Stimulated activated naive CD8-positive, alpha-beta T cell treated with anti-CD3 and anti-CD28 coated beads, Interleukin-15, Interleukin-2, amounts not matched to agents 100 U/mL and 50 U/mL, for 24 hours (primary cell): ENCODE measurements around the gene LAMC2.
A peak's percentile ranks its signal among the peaks of the same experiment; 100 is the strongest.
"Not testable (repeated sequence)": the region's sequence is repeated elsewhere in the genome, so short reads cannot be mapped to it uniquely, and the experiment has no call there.

Experiments used
- ATAC-seq: fragments of 150-1000 bp; cut with Tn5 transposase; one replicate; pipeline ENCODE4 v1.10.0; 2021
- DNase-seq: peaks from one replicate; pipeline ENCODE4 v3.0.0; 2021

The LAMC2 gene

DNA sequence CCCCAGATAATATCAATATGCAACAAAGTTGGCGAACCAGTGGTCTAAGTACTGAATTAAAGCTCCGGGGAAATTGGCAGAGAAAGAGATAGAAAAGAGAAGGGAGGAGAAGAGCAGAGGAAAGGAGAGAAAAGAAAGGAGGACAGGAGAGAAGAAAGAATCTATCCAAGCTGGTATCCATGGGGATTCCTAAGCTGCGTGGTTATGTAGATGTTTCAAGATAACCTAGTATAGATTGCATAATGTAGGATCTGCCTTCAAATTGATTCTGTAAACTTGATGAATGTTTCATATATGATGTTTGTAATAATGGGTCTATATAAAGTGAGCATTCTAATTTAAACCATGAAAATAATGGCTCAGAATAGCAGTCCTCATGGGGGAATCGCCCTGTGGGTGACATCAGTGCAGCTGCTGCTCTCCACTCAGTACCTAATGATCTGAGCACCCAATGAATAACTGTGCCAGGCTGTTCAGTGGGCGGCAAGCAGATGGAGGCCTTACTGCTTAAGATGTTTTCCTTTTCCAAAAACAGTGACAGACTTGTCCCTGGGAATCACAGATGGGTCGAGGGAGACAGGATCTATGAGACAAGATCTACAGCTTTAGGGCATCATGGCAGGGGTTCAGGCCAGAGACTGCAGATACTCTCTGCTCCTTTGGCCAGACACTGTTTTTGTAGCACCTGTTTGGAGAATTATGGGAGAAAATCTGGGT is 78.0 kb downstream of the LAMC2 start:
- no peak for DNase-seq
- no peak for ATAC-seq

- no peak for DNase-seq
- no peak for ATAC-seq
These were observed 81.8 kb downstream of the LAMC2 start for GRCh38 chr1:183267646-183268431.

DNA sequence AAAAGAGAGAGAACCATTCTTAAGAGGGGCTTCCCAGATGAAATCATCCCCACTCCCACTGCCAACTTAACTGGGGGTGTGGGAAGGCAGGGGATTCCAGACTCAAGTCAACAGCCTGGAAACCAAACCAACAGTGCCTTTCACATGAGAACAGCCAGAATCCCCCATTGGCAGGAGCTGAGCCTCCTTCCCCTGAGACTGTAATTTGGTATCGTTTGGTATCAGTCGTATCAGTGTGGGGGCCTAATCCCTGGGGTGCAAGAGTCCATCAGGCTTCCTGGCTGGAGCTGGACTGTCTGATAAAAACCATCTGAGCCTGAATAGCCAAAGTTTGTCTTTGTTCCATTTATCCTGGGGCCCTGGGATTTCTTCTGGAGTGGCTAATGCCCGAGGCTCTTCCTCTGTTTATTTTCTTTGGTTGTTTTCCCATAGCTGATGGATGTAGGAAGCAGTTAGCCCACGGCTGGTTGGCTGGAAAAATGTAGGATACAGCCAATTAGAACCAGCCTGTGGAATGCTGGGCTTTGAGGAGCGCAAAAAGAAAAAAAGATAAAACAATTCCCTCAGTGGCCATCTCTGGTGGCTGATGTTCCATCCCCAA is 84.6 kb downstream of the LAMC2 start:
- ATAC-seq (no peak), DNase-seq (no peak)

- ATAC-seq = no peak
- DNase-seq = no peak
These were observed 86.4 kb downstream of the LAMC2 start for GRCh38 chr1:183272390-183272848.

DNA sequence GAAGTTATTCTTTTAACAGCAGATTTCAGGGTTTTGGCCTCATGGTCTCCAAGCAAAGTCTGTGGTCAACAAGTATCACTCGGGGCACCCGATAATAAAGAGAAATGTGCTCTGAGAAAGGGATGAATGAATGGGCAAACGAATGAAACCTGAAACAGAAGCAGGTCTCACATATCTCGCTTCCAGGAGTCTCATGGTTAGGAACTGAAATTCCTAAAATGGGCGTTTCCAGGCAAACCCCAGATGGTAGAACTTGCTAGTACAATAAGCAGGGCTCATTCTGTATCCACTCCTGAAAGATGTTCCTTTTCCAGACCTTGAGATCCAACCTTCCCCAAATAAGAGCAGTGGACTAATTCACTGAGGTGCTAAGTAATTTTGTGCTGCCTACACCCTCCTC is 87.2 kb downstream of the LAMC2 start:
- DNase-seq (no peak), ATAC-seq (no peak)

DNA sequence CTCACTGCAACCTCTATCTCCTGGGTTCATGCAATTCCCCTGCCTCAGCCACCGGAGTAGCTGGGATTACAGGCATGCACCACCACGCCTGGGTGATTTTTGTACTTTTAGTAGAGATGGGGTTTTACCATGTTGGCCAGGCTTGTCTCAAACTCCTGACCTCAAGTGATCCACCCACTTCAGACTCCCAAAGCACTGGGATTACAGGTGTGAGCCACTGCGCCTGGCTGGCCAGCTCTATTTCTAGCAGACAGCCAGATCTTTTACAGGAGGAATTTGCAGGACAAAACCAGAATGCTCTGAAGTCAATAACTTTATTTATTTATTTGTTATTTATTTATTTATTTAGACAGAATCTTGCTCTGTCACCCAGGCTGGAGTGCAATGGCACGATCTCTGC is 87.9 kb downstream of the LAMC2 start:
- not testable (repeated sequence) for DNase-seq, ATAC-seq

DNA sequence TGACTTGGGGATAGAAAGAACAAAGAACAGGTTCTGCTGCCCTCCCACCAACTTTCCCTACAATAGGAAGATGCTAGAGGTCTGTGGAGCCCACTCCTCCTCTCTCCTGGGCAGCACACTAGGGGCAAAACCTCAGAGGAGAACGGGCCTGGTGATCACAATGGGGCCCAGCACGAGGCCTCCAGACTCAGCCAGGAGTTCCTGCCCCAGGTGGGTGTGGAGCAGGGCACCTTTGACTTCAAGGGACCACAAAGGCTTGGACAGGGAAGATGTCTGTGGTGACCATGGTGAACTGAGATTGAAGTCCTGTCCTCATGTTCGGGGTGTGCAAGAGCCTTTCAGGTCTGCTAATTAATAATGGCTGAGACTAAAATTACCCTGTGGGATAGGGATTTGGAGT is 88.8 kb downstream of the LAMC2 start:
- DNase-seq (no peak), ATAC-seq (no peak)

DNA sequence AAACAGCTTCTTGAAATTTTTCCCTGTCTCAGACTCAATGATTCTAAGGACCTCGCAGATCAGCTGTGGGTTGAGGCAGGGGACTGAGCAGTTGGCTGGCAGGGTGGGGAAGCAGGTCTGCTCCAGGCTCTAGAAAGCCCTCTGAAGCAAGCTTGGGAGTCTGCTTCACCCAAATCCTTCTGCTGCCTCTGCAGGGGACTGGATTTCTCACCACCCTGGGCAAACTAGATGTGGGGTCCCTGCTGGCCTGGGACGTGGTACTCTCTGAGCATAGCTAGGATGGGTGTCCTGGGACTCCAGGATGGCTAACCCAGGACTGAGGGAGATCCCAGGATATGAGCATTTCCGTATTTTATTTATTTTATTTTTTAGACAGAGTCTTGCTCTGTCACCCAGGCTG is 89.3 kb downstream of the LAMC2 start:
- DNase-seq (no peak), ATAC-seq (no peak)

- ATAC-seq (no peak), DNase-seq (no peak)
These were observed 90.5 kb downstream of the LAMC2 start for GRCh38 chr1:183276386-183277080.

DNA sequence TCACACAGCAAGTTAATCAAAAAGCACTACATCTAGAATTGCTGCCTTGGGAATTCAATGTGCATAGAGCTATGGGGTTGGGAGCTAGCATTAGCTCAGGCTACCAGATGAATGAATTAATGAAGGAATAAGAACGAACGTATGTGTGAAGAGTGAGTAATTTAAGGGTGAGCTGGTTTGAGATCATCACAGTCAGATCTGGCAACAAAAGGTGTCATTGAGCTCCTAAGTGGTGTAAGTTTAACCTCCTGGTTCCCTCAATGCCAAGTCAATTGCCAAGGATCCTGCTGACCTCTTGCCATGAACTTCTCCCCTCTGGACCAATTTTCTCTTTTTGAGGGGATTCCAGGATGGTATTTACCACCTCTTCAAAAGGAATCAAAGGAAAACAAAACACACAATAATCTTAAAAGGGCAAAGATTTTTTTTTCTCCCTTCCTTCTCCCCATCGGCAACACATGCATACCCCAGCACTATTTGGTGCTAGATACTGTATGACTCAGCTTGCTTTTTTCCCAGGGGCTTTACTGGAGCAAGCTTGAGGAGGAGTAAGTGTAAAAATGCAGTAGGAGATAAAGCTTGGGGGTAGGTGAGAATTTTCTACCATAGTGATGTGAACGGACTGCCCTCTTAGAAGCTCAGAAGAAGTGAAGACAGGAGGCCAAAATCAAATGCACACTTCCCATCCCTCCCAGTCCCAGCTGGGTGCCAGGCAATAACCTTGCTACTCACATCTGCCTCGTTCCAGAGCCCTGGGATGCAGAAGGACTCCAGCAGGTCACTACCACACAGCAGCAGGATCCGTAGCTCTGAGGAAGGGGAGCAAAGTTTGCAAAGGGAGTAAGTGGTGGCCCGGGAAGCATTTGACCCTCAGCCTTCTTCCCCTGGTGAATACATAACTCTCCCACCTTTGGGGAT is 92.0 kb downstream of the LAMC2 start:
- no peak for ATAC-seq
- DNase-seq = no peak

GRCh38 chr1:183278739-183279591 is 92.9 kb downstream of the LAMC2 start:
- DNase-seq = no peak

DNA sequence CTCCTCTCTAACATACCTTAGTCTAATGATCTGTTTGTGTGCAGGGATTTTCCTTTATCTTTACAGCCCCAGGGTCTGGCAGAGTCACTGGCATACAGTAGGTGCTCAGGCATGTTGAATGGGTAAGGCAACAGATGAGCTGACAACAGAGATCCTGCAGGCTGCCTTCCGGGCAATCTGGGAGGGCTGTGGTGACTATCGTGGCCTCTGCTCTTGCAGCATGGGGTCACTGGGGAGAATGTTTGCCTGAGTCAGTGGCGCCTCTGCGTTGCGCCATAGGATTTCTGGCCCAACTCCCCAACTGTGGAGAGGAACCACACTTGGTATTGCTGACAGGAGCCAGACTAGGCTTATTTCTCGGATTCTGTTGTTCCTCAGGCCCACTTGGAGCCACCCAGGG is 93.8 kb downstream of the LAMC2 start:
- ATAC-seq (no peak), DNase-seq (no peak)

More at GRCh38 chr1:183278739-183279591, 92.9 kb downstream of the LAMC2 start:
- ATAC-seq = no peak

GRCh38 chr1:183281039-183281438 is 95.0 kb downstream of the LAMC2 start:
- ATAC-seq (no peak), DNase-seq (no peak)

DNA sequence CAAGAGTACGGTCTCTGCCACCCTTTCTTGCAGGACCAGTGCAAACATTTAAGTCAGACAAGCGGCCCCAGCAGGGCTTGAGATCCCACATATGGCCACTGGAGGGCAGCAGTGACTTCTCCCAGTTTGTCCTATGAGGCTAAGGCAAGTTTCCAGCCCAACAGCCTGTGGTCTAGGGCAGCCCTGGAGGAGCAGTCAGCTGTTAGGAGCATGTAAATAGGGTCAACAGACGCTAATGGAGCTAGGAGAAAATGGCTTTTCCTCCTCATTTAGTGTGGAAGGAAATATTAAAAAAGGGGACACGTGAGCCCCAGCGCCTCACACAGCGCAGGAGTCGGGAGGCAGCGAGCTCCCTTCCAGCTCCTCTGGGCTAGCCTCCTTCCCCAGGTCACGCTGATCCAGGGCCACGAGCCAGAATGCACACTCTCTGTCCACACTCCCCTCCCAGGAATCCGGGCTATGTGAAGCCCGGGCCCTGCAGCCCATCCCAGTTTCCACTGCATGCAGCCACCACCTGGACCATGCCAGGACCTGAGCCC is 95.6 kb downstream of the LAMC2 start:
- ATAC-seq = peak; percentile 62

DNA sequence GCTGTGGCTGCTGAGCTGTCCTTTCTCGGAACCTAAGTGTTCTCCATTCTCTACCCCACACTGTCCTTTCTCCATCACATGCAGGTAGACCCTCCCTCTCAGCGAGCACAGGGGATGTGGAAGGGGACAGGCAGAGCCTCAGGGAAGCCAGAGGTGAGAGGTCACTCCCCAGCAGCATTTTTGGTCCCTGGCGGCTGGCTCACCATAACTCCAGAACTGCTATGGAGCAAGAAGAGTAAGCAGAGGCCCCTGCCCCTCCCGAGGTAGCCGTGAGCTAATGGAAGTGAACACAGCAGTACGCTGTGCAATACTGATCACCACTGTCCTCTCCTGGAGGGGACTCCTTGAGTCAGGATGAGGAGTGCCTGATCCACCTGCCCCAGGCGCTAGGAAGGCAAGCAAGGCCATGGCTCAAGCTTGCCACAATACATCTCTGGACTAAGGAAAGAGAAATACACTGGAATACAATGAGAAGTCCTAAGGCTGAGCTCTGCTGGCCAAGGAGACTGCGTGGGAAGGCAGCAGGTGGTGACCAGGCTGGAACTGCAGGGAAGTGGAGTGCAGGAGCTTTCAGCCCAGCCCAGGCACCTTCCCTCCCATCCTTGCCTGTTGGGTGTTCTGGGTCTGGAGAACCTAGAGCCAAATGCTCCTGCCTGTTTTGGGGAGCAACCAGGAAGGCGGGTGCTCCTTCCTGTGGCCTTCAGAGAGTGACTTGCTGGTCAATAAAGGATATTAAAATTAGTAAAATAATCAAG is 96.2 kb downstream of the LAMC2 start:
- no peak for DNase-seq
- ATAC-seq = no peak

More for the DNA sequence above, 95.6 kb downstream of the LAMC2 start:
- DNase-seq = peak; percentile 77

GRCh38 chr1:183283286-183283685 is 97.2 kb downstream of the LAMC2 start:
- no peak for ATAC-seq
- DNase-seq = no peak

DNA sequence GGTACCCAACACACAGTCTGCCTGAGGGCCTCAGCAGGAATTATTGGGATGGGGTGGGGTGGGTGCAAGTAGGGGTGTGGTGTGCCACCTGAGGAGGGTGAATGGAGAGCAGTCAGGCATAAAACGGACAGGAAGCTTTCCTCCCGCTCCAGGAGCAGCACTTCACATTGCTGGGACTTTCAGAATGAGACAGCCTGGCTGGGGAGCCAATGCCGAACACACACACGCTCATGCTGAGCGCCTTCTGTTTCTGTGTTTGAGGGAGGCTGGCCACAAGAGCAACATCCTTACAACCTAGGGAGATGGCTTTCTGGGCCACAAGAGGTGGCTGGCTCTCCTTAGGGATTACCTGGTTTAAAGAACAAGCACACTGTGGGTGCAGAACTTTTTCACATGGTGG is 98.0 kb downstream of the LAMC2 start:
- no peak for ATAC-seq
- DNase-seq = no peak

GRCh38 chr1:183285256-183285655 is 99.2 kb downstream of the LAMC2 start:
- ATAC-seq = no peak
- no peak for DNase-seq

DNA sequence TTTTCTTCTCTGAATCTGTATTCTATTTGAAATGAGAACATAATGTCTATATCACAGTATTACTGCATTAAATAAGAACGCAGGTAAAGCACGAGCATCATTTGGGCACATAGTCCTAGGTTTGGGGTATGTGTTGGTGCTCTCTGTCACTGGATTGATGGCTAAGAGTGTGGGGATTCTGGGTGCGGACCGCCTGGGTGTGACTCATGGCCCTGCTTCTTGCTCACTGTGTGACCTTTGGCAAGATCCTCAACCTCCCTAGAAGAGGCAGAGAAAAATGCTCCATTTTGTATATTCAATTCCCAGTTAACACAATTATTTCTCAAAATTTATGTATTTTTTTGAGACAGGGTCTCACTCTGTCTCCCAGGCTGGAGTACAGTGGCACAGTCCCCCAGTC is 99.7 kb downstream of the LAMC2 start:
- DNase-seq (no peak), ATAC-seq (no peak)
